Lower leg skin (tissue), 4 donors: ENCODE measurements around the gene OVCH2. TPM values are rescaled to one million over a fixed set of nuclear protein-coding genes. Genes with fewer than 3 reads are reported as not detected.
"Not testable (repeated sequence)": the region's sequence is repeated elsewhere in the genome, so short reads cannot be mapped to it uniquely, and the experiment has no call there.

Source experiments
- DNase-seq, 2 donors: peaks; one replicate each; pipeline ENCODE4 v3.0.0-alpha.2; 2019; ENCODE audit warnings: low spot score in 2 of 2
- H3K4me3 ChIP-seq: fragments of 200-600 bp; sonication (generic); 2 replicates; pipeline ENCODE4 v1.5.1; 2017; ENCODE audit warnings: mild to moderate bottlenecking, low read depth; ENCODE audit not compliant: poor library complexity, severe bottlenecking
- CTCF ChIP-seq, 3 donors: fragments of 450-650 bp; IDR thresholded peaks; one replicate each; pipeline ENCODE4 v1.5.1; 2016; ENCODE audit warnings: antibody characterized with exemption in 3 of 3, mild to moderate bottlenecking in 3 of 3, moderate library complexity in 2 of 3
- POLR2A ChIP-seq, 2 donors: fragments of 450-650 bp; IDR thresholded peaks; one replicate each; pipeline ENCODE4 v1.6.1; 2016 to 2017; ENCODE audit warnings: antibody characterized with exemption in 2 of 2, mild to moderate bottlenecking in 1 of 2, moderate library complexity in 1 of 2
- WGBS, 2 donors: methylation state at CpG; one replicate each; pipeline ENCODE4 v1.1.5; 2018; 5-methylcytosine and 5-hydroxymethylcytosine counted together
- intact Hi-C: fragments of 100-400 bp; cut with DNase I; formaldehyde crosslinking; loops from one replicate; pipeline ENCODE4 v1.15.0; 2023; ENCODE audit warnings: low total_unique reads
- total RNA-seq, 4 donors: library from RNA; depleted of rRNA; stranded (reverse); fragments of >200 nt; gene quantifications; one replicate each; pipeline ENCODE4 v1.1.0, GENCODE V29; 2016

OVCH2 gene
- total RNA-seq, 4 donors from 2014 or later = 6.5 to 12.2 (median 8.3) TPM

GRCh38 chr11:7664867-7665266, 41.4 kb downstream of the OVCH2 start:
- no peak overlapping the region for H3K4me3 ChIP-seq
- no peak for TF ChIP-seq POLR2A (IDR thresholded peaks at IDR 0.05)
- TF ChIP-seq CTCF (IDR thresholded peaks at IDR 0.05) = no peak
- WGBS, 2 donors = 77 to 96% methylated on average over 6 of the region's 6 CpGs
- intact Hi-C loops = no loop called here
- DNase-seq = no peak

GRCh38 chr11:7663531-7663930, 42.7 kb downstream of the OVCH2 start:
- intact Hi-C loops, DNase-seq, H3K4me3 ChIP-seq: not testable (repeated sequence)
- WGBS, 2 donors = 81 to 92% methylated on average over 12 to 16 of the region's 16 CpGs

GRCh38 chr11:7657306-7658025, 48.8 kb downstream of the OVCH2 start:
- peak; percentile 76 to 91 for DNase-seq
- WGBS, 2 donors = 52 to 53% methylated on average over 15 of the region's 15 CpGs
- no peak overlapping the region for H3K4me3 ChIP-seq
- TF ChIP-seq POLR2A (IDR thresholded peaks at IDR 0.05) = no peak
- TF ChIP-seq CTCF (IDR thresholded peaks at IDR 0.05) = no peak
- intact Hi-C loops = loop anchor here (5.0 kb wide), 1 partner anchor 85 kb away; no protein-coding TSS in a partner anchor

GRCh38 chr11:7656704-7657103, 49.6 kb downstream of the OVCH2 start:
- no peak for DNase-seq

GRCh38 chr11:7655253-7656217, 50.7 kb downstream of the OVCH2 start:
- DNase-seq = peak in 1 of 2 donors; percentile 75
- WGBS, 2 donors = 76 to 77% methylated on average over 14 of the region's 14 CpGs
- intact Hi-C loops = loop anchor here (5.0 kb wide), 1 partner anchor 83 kb away; no protein-coding TSS in a partner anchor
- no peak for TF ChIP-seq POLR2A (IDR thresholded peaks at IDR 0.05)
- no peak for TF ChIP-seq CTCF (IDR thresholded peaks at IDR 0.05)
- H3K4me3 ChIP-seq = no peak overlapping the region

More at GRCh38 chr11:7656704-7657103, 49.6 kb downstream of the OVCH2 start:
- intact Hi-C loops = loop anchor here (5.0 kb wide), 1 partner anchor 84 kb away; no protein-coding TSS in a partner anchor
- 88 to 90% methylated on average over 10 to 11 of the region's 11 CpGs for WGBS, 2 donors
- H3K4me3 ChIP-seq = no peak overlapping the region
- TF ChIP-seq POLR2A (IDR thresholded peaks at IDR 0.05) (no peak), CTCF (IDR thresholded peaks at IDR 0.05) (no peak)

GRCh38 chr11:7654195-7654705, 52.0 kb downstream of the OVCH2 start:
- WGBS, 2 donors = 79 to 83% methylated on average over 4 of the region's 4 CpGs
- intact Hi-C loops = no loop called here
- TF ChIP-seq CTCF (IDR thresholded peaks at IDR 0.05) = no peak
- no peak for TF ChIP-seq POLR2A (IDR thresholded peaks at IDR 0.05)

More at GRCh38 chr11:7654195-7654705, 52.0 kb downstream of the OVCH2 start:
- no peak overlapping the region for H3K4me3 ChIP-seq
- DNase-seq = peak in 1 of 2 donors; percentile 72
